ENCODE measurements around the gene DTNB.
"Not testable (repeated sequence)": the region's sequence is repeated elsewhere in the genome, so short reads cannot be mapped to it uniquely, and the experiment has no call there.

Gene DTNB

GRCh38 chr2:25673300-25674076 is at the start of gene DTNB:
Gene DTNB (minus strand): TSS chr2:25673577. CDS start chr2:25652660, 20,917 bp downstream.
- DNase-seq (ENCODE audit: low read depth), result no peak

GRCh38 chr2:25722224-25722623 is 48.8 kb upstream of the DTNB start:
- no peak for DNase-seq (ENCODE audit: low read depth)

- DNase-seq (ENCODE audit: low read depth), result no peak
These were observed 47.2 kb upstream of the DTNB start for GRCh38 chr2:25720575-25720974.

- no peak for DNase-seq (ENCODE audit: low read depth)
These were observed 41.4 kb upstream of the DTNB start for GRCh38 chr2:25714740-25715139.

- DNase-seq (ENCODE audit: low read depth), result no peak
These were observed 39.1 kb upstream of the DTNB start for GRCh38 chr2:25712455-25712854.

DNA sequence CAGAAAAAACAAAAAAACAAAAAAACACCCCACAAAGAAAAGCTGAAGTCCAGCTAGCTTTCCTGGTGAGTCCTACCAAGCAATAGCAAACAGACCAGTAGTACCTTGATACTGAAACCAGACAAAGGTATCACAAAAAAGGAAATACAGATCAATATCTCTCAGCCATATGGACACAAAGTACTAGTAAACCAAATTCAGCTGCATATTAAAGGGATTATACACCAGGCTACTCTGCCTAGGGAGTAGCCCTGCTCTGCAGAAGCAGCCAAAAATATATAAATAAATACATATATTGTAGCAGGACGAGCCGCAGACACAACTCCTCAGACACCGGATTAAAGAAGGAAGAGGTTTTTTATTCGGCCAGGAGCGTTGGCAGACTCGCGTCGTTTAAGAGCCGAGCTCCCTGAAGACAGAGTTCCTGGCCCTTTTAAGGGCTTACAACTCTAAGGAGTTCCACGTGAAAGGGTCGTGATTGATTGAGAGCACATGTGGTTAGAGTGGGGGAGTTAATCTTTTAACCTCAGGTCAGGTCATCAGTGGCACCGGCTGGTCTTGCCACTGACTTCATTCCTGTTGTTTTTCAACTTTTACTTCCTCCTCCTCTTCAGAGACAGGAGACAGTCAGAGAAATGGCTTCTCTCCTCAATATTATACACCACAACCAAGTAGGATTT is 38.4 kb upstream of the DTNB start:
- no peak for DNase-seq (ENCODE audit: low read depth)

GRCh38 chr2:25710750-25711149 is 37.4 kb upstream of the DTNB start:
- DNase-seq (ENCODE audit: low read depth), result no peak

- no peak for DNase-seq (ENCODE audit: low read depth)
These were observed 36.0 kb upstream of the DTNB start for GRCh38 chr2:25709349-25709748.

GRCh38 chr2:25707927-25708590 is 34.7 kb upstream of the DTNB start:
- no peak for DNase-seq (ENCODE audit: low read depth)

GRCh38 chr2:25705575-25705974 is 32.2 kb upstream of the DTNB start:
- DNase-seq (ENCODE audit: low read depth), result not testable (repeated sequence)

GRCh38 chr2:25701801-25702200 is 28.4 kb upstream of the DTNB start:
- DNase-seq (ENCODE audit: low read depth), result no peak

DNA sequence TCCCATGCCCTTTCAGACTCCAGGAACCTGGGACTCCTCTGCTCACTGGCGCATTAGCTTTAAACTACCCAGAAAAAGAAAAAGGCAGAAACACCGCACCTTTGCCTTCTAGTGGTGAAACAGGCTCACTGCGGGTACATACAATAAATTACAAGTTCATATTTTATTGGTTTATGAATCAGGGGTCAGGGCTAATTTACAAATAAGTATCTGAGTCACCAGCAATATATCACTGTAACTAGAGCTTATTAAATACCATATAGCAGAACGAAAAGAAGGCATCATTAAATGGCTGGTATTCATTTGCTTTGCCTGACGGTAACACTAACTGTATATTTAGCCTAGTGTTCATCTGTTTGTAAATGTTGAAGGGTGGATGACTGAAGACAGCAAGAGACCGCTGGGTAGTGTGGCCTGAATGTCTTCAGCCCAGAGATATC is 26.9 kb upstream of the DTNB start:
- peak; percentile 29 for DNase-seq (ENCODE audit: low read depth)

GRCh38 chr2:25699216-25699615 is 25.8 kb upstream of the DTNB start:
- DNase-seq (ENCODE audit: low read depth), result no peak

GRCh38 chr2:25698752-25699151 is 25.4 kb upstream of the DTNB start:
- no peak for DNase-seq (ENCODE audit: low read depth)

DNA sequence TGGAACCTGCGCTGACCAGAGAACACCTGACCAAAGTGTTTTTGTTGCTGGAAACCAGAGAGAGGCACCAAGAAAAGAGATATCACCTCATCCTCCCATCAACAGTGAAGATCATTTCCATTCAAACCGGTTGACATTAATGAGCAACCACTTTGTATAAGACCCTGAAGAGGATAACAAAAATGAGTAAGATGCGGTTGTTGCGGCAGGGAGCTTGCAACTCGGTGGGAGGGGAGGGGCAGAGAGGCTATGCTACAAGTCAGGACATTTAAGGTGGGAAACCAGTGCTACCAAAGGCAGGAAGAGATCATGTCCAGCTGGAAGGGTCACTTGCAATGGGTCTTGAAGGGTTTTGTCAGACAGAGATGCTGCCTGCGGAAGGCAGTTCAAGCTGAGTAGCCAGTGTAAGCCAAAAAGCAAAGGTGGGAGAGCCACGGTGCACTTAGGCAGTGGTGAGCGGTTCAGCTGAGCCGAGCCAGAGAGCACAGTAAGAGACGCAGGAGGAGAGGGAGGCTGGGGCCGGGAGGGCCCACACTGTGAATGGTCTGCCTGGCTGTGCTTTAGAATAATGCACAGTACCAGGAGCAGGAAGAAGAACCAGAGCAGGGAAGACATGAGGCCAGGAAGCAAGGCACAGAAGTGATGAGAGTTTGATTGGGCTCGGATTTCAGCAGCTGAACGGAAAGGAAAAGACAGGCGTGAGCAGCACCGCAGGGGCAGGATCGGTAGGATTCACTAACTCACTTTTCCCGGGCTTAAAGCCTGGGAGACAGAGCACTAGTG is 24.4 kb upstream of the DTNB start:
- no peak for DNase-seq (ENCODE audit: low read depth)

DNA sequence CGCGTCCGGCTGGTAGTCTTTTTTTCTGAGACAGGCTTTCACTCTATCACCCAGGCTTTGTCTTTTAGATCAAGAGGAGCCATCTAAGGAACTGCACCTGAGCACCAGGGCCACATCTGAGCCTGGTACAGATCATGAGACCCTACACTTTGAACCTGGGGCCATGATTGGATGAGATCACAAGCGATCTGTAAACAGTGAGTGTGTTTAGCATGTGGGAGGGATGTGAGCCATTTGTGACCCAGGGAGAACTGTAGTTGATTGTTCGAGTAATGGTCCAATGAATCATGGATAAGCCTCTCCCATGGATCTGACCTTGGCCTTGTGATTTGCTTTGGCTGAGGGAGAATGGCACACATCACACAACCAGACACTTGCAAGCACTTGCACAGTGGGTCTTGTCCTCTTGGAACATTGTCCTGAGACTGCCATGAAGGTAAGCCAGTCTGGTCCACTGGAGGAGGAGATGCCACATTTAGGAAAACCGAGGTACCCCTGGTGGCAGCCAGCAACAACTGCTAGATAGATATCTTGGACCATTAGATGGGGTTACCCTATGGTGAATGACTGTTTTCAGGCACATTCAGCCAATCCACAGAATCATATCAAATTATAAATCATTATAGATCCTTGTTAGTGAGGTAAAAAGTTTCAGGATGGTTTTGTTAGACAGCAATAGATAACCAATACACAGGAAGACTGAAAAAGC is 19.5 kb upstream of the DTNB start:
- DNase-seq (ENCODE audit: low read depth), result no peak

- no peak for DNase-seq (ENCODE audit: low read depth)
These were observed 18.8 kb upstream of the DTNB start for GRCh38 chr2:25692143-25692542.

DNA sequence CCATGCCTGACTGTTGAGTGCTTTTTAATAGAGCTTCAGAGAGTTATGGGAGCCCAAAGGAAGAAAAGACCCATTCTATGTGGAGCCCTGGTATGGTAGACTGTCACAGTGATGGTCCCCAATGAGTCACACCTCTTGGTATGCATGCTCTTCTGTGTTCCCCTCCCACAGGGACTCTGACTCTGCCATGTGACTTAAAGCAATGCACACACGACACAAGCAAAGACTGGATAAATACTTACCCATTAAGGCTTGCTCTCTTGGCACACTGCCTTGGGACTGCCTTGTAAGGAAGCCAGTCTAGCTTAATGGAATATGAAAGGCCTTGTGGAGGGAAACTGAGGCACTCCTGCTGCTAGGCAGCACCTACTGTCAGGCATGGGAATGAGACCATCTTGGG is 16.7 kb upstream of the DTNB start:
- no peak for DNase-seq (ENCODE audit: low read depth)

DNA sequence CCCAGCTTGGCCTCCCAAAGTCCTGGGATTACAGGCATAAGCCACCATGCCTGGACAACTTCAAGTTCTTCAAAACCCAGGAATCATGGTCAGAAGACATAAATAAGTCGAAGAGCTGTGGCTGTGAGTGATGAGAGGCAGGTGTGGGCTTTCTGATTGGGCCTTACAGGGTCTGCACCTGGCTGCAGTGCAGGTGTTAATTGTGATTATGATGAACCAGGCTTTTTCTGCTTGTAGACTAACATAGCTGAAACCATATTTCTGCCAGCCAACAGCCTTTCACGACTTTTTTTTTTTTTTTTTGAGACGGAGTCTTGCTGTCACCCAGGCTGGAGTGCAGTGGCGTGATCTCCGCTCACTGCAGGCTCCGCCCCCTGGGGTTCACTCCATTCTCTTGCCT is 14.9 kb upstream of the DTNB start:
- no peak for DNase-seq (ENCODE audit: low read depth)

DNA sequence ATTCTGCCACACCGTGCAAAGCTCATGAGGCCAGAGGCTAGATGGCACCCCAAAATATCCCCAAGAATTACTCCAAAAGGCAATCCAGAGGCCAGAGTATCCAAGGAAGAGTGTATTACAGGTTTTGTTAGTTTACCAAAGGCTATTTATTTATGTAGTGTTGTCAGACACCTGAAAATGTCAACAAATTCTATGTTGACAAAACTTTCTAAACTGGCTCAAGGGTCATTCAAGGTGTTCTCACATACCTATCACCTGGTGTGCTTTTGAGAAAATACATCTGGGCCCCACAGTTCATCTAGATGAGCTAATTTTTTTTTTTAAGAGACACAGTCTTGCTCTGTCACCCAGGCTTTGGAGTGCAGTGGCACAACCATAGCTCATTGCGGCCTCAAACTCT is 12.4 kb upstream of the DTNB start:
- DNase-seq (ENCODE audit: low read depth), result no peak

DNA sequence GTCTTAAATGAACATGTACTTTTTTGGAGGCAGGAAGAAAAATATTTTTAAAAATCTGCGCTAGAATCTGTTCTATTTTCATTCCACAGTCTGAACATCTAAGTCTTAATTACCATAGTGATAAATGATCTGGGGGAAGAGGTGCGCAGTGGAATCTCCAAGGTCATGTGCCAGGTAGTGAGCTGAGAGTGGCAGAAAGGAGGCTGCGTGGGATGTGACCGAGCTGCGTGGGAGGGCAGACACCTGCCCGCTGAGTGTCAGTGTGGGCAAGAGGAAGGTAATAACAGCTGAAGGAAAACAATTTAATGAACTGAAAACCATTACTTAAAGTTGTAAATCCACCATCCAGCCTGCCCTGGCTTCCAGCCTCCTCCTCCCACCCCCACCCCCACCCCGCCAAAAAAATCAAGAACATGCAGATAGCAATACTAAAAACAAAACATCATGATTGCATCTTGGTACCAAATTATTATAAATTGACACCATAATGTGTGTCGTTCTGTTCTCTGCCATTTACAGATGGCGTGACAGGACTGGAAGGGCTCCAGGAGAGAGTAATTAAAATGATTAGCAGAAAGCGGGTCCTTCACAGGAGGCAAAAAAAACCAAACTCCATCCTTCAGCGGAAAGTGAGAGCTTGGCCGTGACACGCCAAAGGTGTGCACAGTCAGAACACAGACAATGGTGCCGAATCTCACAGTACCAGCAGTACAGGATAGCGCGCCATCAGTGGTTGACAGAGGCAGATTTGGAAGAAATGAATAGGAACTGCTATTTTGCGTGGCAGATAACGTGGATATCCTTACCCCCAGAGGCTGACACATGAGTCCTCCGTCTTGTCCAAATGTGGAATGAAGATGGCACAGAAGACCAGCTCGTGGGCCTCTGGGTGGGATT is 11.4 kb upstream of the DTNB start:
- no peak for DNase-seq (ENCODE audit: low read depth)
